Cardiac fibroblast (primary cell): ENCODE results near the gene AGAP6.
"Not testable (repeated sequence)": the region's sequence is repeated elsewhere in the genome, so short reads cannot be mapped to it uniquely, and the experiment has no call there.

Experiments used
- DNase-seq, 2 donors: peaks; one replicate each; pipeline versions ENCODE4 v3.0.0 to v3.0.0-alpha.2; 2010; ENCODE audit warnings: low read depth in 2 of 2
- H3K4me3 ChIP-seq, 2 donors: replicated peaks in 1 of 2; 1 replicate in 1 of 2; 2 replicates in 1 of 2; pipeline ENCODE4 v1.5.1; 2011; ENCODE audit warnings: low read depth in 2 of 2, low read length in 2 of 2, mild to moderate bottlenecking in 2 of 2, moderate library complexity in 1 of 2
- CTCF ChIP-seq: IDR thresholded peaks from one replicate; pipeline ENCODE4 v1.5.1; 2011; ENCODE audit warnings: low read depth, mild to moderate bottlenecking, low read length, inconsistent platforms

AGAP6 gene

GRCh38 chr10:50020451-50021024 lies 32.3 kb downstream of the AGAP6 start:
- H3K4me3 ChIP-seq, DNase-seq: not testable (repeated sequence)

- no peak for DNase-seq
- no peak for TF ChIP-seq CTCF
- no peak overlapping the region for H3K4me3 ChIP-seq
Measured at GRCh38 chr10:50021646-50022045, 33.4 kb downstream of the AGAP6 start.

GRCh38 chr10:50024716-50025383 lies 36.6 kb downstream of the AGAP6 start:
- DNase-seq, H3K4me3 ChIP-seq: not testable (repeated sequence)

- no peak for TF ChIP-seq CTCF
- H3K4me3 ChIP-seq = no peak overlapping the region
- no peak for DNase-seq
Measured at GRCh38 chr10:50025627-50026026, 37.4 kb downstream of the AGAP6 start.

- DNase-seq = no peak
- TF ChIP-seq CTCF = no peak
- no peak overlapping the region for H3K4me3 ChIP-seq
Measured at GRCh38 chr10:50027195-50027594, 39.0 kb downstream of the AGAP6 start.

- DNase-seq = peak; percentile 8 to 75
- no peak overlapping the region for H3K4me3 ChIP-seq
Measured at GRCh38 chr10:50033481-50033880, 45.3 kb downstream of the AGAP6 start.

GRCh38 chr10:50035337-50035736 lies 47.1 kb downstream of the AGAP6 start:
- H3K4me3 ChIP-seq = not testable (repeated sequence)
- peak in 1 of 2 donors; percentile 5 for DNase-seq

More at GRCh38 chr10:50033481-50033880, 45.3 kb downstream of the AGAP6 start:
- TF ChIP-seq CTCF = no peak

- no peak for DNase-seq
- no peak for TF ChIP-seq CTCF
- no peak overlapping the region for H3K4me3 ChIP-seq
Measured at GRCh38 chr10:50044941-50045664, 56.9 kb downstream of the AGAP6 start.

- not testable (repeated sequence) for H3K4me3 ChIP-seq, DNase-seq
Measured at GRCh38 chr10:50046457-50046856, 58.3 kb downstream of the AGAP6 start.

- not testable (repeated sequence) for H3K4me3 ChIP-seq, DNase-seq
Measured at GRCh38 chr10:50047594-50047993, 59.4 kb downstream of the AGAP6 start.

GRCh38 chr10:50051995-50052660 lies 63.9 kb downstream of the AGAP6 start:
- DNase-seq = peak; percentile 67 to 87
- H3K4me3 ChIP-seq = peak overlapping the region in 1 of 2 donors; percentile 18
